ENCODE results near the gene EIF3L. TPM values are rescaled to one million over a fixed set of nuclear protein-coding genes. Genes with fewer than 3 reads are reported as not detected.
A peak's percentile ranks its signal among the peaks of the same experiment; 100 is the strongest.

EIF3L gene
- total RNA-seq, 2 donors from 2014 or later: 193 to 284 TPM

DNA sequence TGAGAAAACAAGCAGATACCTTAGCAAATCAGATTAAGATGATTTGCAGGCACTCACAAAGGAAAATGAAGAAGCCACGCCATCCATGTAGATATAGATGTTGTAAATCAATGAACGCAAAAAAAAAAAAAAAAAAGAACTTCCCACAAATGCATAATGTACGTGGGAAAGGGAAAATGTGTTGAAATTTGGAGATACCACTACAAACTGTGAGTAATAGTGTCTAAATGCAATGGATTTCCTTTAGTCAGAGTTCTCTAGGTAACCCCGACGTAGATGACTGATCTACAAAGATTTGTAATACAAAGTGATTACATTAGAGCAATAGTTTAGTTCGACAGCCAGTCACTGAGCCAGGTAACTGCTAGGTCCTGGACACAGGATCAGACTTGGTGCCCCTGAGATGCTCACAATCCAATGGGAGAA is 4.3 kb upstream of the EIF3L start:
- TF ChIP-seq, protein P1, sequence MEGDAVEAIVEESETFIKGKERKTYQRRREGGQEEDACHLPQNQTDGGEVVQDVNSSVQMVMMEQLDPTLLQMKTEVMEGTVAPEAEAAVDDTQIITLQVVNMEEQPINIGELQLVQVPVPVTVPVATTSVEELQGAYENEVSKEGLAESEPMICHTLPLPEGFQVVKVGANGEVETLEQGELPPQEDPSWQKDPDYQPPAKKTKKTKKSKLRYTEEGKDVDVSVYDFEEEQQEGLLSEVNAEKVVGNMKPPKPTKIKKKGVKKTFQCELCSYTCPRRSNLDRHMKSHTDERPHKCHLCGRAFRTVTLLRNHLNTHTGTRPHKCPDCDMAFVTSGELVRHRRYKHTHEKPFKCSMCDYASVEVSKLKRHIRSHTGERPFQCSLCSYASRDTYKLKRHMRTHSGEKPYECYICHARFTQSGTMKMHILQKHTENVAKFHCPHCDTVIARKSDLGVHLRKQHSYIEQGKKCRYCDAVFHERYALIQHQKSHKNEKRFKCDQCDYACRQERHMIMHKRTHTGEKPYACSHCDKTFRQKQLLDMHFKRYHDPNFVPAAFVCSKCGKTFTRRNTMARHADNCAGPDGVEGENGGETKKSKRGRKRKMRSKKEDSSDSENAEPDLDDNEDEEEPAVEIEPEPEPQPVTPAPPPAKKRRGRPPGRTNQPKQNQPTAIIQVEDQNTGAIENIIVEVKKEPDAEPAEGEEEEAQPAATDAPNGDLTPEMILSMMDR (IDR thresholded peaks at IDR 0.05): no peak
- Histone ChIP-seq H3K9me3 (no peaks in the 10 kb centered on the region), H3K27ac (peak overlapping the region; percentile 81 to 86), H3K4me1 (peaks cover 0 to 28% of the 10 kb centered on the region in 2 donors), H3K36me3 (peaks cover under 1% of the 10 kb centered on the region), H3K4me3 (peak overlapping the region; percentile 66 to 83), H3K27me3 (no peaks in the 10 kb centered on the region)
- DNase-seq (ENCODE audit: low spot score): no peak

DNA sequence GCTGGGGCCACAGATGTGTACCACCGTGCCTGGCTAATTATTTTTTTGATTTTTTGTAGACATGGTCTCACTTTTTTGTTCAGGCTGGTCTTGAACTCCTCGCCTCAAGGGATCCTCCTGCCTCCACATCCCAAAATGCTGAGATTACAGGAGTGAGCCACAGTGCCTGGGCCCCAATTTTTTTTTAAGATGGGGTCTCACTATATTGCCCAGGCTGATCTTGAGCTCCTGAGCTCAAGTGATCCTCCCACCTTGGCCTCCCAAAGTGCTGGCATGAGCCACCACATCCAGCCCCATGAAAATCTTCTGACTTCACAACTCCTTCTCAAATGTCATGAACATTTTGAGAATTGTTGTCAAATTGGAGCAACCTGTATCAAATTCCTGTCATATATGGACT is 2.8 kb upstream of the EIF3L start:
- TF ChIP-seq, protein P1 (IDR thresholded peaks at IDR 0.05): no peak
- H3K4me3 ChIP-seq: no peak overlapping the region
- no peaks in the 10 kb centered on the region for H3K27me3 ChIP-seq
- H3K4me1 ChIP-seq: peaks cover 0 to 38% of the 10 kb centered on the region in 2 donors
- H3K36me3 ChIP-seq: peaks cover 5% of the 10 kb centered on the region
- H3K9me3 ChIP-seq: no peaks in the 10 kb centered on the region
- no peak for DNase-seq (ENCODE audit: low spot score)
- no peak overlapping the region for H3K27ac ChIP-seq

DNA sequence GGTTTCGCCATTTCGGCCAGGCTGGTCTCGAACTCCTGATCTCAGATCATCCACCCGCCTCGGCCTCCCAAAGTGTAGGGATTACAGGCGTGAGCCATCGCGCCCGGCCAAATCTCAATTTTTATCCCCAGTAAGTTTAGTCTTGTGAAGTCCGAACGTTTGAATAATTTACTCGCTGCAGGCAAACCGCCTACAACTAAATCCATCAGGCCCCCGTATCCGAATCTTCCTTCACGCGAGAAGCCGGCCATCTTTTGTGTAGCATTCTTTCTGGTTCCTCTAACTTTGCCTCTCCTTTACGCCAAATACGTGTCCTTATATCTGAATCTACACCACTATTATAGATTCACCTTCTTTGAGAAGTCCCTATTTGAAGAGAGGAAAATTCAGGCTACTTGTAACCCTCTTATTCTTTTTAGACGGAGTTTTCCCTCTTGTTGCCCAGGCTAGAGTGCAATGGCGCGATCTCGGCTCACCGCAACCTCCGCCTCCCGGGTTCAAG is 581 bp upstream of the EIF3L start:
- peaks cover 25% of the 10 kb centered on the region for H3K36me3 ChIP-seq
- TF ChIP-seq, protein P1 (IDR thresholded peaks at IDR 0.05): no peak
- peak overlapping the region; percentile 60 to 89 for H3K4me3 ChIP-seq
- peaks cover 0 to 25% of the 10 kb centered on the region in 2 donors for H3K4me1 ChIP-seq
- peak overlapping the region; percentile 77 to 88 for H3K27ac ChIP-seq
- no peak for DNase-seq (ENCODE audit: low spot score)
- H3K9me3 ChIP-seq: no peaks in the 10 kb centered on the region
- H3K27me3 ChIP-seq: no peaks in the 10 kb centered on the region

DNA sequence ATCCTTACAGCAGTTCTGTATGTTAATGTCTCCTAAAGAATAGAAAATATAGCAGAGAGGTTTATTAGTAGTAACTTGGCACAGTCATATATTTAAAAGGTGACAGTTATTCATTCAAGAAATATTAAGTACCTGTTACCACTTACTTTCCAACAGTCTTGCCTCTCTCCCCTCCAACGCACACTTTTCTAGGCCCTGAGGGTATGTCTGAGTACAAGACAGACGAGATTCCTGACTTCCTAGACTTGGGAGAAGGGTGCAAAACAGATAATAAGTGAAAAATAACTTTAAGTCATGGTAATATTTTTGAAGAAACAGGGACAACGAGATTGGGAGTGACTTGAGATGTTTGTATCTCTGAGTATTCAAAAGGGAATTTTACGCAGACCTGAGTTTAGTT is 1.6 kb downstream of the EIF3L start:
- no peak overlapping the region for H3K27ac ChIP-seq
- TF ChIP-seq, protein P1 (IDR thresholded peaks at IDR 0.05): no peak
- no peaks in the 10 kb centered on the region for H3K27me3 ChIP-seq
- no peaks in the 10 kb centered on the region for H3K9me3 ChIP-seq
- H3K4me3 ChIP-seq: no peak overlapping the region
- peaks cover 37% of the 10 kb centered on the region for H3K36me3 ChIP-seq
- DNase-seq (ENCODE audit: low spot score): no peak
- H3K4me1 ChIP-seq: peaks cover 0 to 35% of the 10 kb centered on the region in 2 donors

DNA sequence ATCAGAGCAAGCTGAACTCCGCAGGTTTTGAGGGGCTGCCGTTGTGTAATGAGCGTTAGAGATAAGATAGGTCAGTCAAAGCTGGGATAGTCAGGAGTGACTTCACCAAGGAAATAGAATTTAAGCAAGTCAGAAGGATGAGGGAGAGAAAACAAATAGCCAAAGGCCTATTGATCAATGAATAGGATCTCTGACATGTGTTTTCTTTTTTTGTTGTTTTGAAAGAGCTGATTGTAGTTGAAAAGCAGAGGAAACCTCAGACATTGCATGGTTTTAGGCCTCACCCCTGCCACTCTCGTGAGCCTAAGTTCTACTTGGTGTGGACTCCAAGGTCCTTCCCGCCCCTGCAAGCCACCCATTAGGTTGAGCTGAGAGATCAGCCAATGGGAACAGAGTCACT is 3.2 kb downstream of the EIF3L start:
- Histone ChIP-seq H3K27me3 (no peaks in the 10 kb centered on the region), H3K4me3 (no peak overlapping the region), H3K9me3 (no peaks in the 10 kb centered on the region), H3K27ac (no peak overlapping the region), H3K4me1 (peaks cover 0 to 35% of the 10 kb centered on the region in 2 donors), H3K36me3 (peaks cover 53% of the 10 kb centered on the region)
- TF ChIP-seq, protein P1 (IDR thresholded peaks at IDR 0.05): no peak
- no peak for DNase-seq (ENCODE audit: low spot score)

DNA sequence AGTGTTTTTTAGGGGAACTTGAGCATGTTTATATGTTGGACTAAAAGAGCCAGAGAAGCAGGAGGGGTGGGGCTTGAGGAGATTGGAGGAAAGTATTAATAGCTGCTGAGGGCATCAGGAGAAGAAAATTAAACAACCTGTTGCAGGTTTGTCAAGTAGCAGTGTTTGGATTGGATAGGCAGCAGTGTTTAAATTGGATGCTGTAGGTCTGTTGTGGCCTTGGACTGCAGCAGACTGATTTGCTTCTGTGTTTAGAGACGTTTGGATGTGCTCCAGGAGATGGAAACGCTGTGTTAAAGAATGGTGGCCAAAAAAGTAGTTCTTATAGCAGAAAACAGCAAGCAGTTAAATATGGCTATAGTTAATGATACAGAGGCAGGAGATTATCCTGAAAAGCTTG is 5.7 kb downstream of the EIF3L start:
- H3K4me1 ChIP-seq: peaks cover 0 to 19% of the 10 kb centered on the region in 2 donors
- H3K9me3 ChIP-seq: no peaks in the 10 kb centered on the region
- H3K27me3 ChIP-seq: no peaks in the 10 kb centered on the region
- TF ChIP-seq, protein P1 (IDR thresholded peaks at IDR 0.05): no peak
- H3K4me3 ChIP-seq: no peak overlapping the region
- H3K36me3 ChIP-seq: peaks cover 76% of the 10 kb centered on the region
- DNase-seq (ENCODE audit: low spot score): no peak
- no peak overlapping the region for H3K27ac ChIP-seq
